GM18499 (cell line): ENCODE data around the gene PRR13.

Source experiments
- ATAC-seq: cut with Tn5 transposase; IDR thresholded peaks from one replicate; pipeline ENCODE4 v1.9.1; 2021; ENCODE audit warnings: moderate number of reproducible peaks; ENCODE audit not compliant: insufficient read depth, unreplicated experiment

PRR13 gene

GRCh38 chr12:53489242-53489864 is 47.8 kb downstream of the PRR13 start:
- ATAC-seq: no peak

GRCh38 chr12:53492188-53492587 is 50.7 kb downstream of the PRR13 start:
- ATAC-seq: no peak

- no peak for ATAC-seq
Measured at GRCh38 chr12:53492830-53493609, 51.5 kb downstream of the PRR13 start.

- ATAC-seq: no peak
Measured at GRCh38 chr12:53493610-53494391, 52.3 kb downstream of the PRR13 start.
